PC-9 (cell line): ENCODE measurements around the gene CHCHD5. TPM values are rescaled to one million over a fixed set of nuclear protein-coding genes. Genes with fewer than 3 reads are reported as not detected.

Source experiments
- BruUV-seq: library from RNA; stranded (reverse); fragments of 400-500 nt; replicated peaks from 2 replicates; lab custom pipeline; 2021; lab: Mats Ljungman, UMichigan
- CTCF ChIA-PET: fragments of 300-600 bp; sonication (Branson Sonifier 250); formaldehyde crosslinking; loops from one replicate; lab custom pipeline; 2022; ENCODE audit warnings: antibody characterized with exemption; lab: Charles Lee
- POLR2A ChIA-PET: fragments of 300-600 bp; sonication (Branson Sonifier 250); formaldehyde crosslinking; loops from one replicate; lab custom pipeline; 2022; ENCODE audit warnings: antibody characterized with exemption; ENCODE audit not compliant: unreplicated experiment; lab: Charles Lee
- DNase-seq, 2 experiments: peaks; one replicate each; pipeline versions ENCODE4 v3.0.0 to v3.0.0-alpha.2; 2015 to 2022; ENCODE audit warnings: mixed read lengths in 1 of 2
- H2AFZ ChIP-seq: fragments of 200-600 bp; sonication (generic); 2 replicates; pipeline ENCODE4 v1.8.1; 2017; ENCODE audit warnings: antibody characterized with exemption
- H3F3A ChIP-seq: fragments of 200-600 bp; sonication (generic); 2 replicates; pipeline ENCODE4 v1.8.1; 2017; ENCODE audit warnings: antibody characterized with exemption, mild to moderate bottlenecking, low read depth; ENCODE audit not compliant: insufficient read depth
- H3K27ac ChIP-seq: fragments of 200-600 bp; sonication (generic); 2 replicates; pipeline ENCODE4 v1.6.1; 2016; ENCODE audit warnings: mixed run types
- H3K27me3 ChIP-seq: fragments of 200-600 bp; sonication (generic); 2 replicates; pipeline ENCODE4 v1.6.1; 2016; ENCODE audit warnings: low read depth, mixed run types; ENCODE audit not compliant: insufficient read depth
- H3K36me3 ChIP-seq: fragments of 200-600 bp; sonication (generic); 2 replicates; pipeline ENCODE4 v1.6.1; 2016; ENCODE audit warnings: low read depth, mixed run types
- H3K4me1 ChIP-seq: fragments of 200-600 bp; sonication (generic); replicated peaks from 2 replicates; pipeline ENCODE4 v1.6.1; 2016; ENCODE audit warnings: mixed run types; ENCODE audit not compliant: insufficient read depth
- H3K4me2 ChIP-seq: fragments of 200-600 bp; sonication (generic); 2 replicates; pipeline ENCODE4 v1.6.1; 2017; ENCODE audit warnings: mixed run types
- H3K4me3 ChIP-seq: fragments of 200-600 bp; sonication (generic); 2 replicates; pipeline ENCODE4 v1.6.1; 2016; ENCODE audit warnings: mixed run types
- H3K79me2 ChIP-seq: fragments of 200-600 bp; sonication (generic); 2 replicates; pipeline ENCODE4 v1.6.1; 2017; ENCODE audit warnings: low read depth, mixed run types
- H3K9me2 ChIP-seq: fragments of 200-600 bp; sonication (generic); 2 replicates; pipeline ENCODE4 v1.8.1; 2017; ENCODE audit warnings: mild to moderate bottlenecking; ENCODE audit not compliant: insufficient read depth
- H3K9me3 ChIP-seq: fragments of 200-600 bp; sonication (generic); 2 replicates; pipeline ENCODE4 v1.8.1; 2016; ENCODE audit warnings: low read depth; ENCODE audit not compliant: insufficient read depth
- H4K20me1 ChIP-seq: fragments of 200-600 bp; sonication (generic); 2 replicates; pipeline ENCODE4 v1.8.1; 2017; ENCODE audit not compliant: insufficient read depth
- EZH2 ChIP-seq: fragments of 200-600 bp; sonication (generic); IDR thresholded peaks from 2 replicates; pipeline ENCODE4 v1.8.0; 2017; ENCODE audit warnings: antibody characterized with exemption, low read depth
- intact Hi-C: fragments of 100-400 bp; cut with micrococcal nuclease; formaldehyde crosslinking; loops from one replicate; pipeline ENCODE4 v1.10.0; 2022; ENCODE audit not compliant: unreplicated experiment
- total RNA-seq: library from RNA; stranded (reverse); gene quantifications from 2 replicates; pipeline ENCODE4 v1.2.3, GENCODE V29; 2021
- TF ChIP-seq, protein P1 (sequence below): fragments of 200-600 bp; sonication (generic); conservative IDR thresholded peaks from 2 replicates; pipeline ENCODE4 v1.6.1; 2017; ENCODE audit warnings: mixed run types, antibody characterized with exemption, mild to moderate bottlenecking, moderate library complexity

Gene CHCHD5
- total RNA-seq, 1 experiment from 2014 or later = 38.4 TPM

DNA sequence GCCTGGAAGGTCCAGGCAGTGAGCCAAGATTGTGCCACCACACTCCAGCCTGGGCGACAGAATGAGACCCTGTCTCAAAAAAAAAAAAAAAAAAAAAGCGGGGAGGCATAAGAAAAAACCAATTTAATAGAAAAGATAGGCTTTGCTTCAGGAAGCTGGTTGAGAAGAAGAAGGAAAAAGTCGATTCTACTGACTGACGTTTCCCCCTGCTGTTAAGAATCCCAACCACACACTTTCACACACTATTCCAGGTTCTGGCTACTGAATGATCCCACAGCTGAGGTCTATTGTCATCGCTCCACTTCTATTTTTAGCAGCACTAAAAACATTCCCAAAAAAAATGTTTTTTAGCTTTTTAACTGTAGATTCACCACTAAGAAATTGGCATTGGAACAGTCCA, 6.7 kb upstream of the CHCHD5 start:
- CTCF ChIA-PET = no interaction called here
- no peak overlapping the region for H3K4me3 ChIP-seq
- H2AFZ ChIP-seq = no peak overlapping the region
- H3K36me3 ChIP-seq = peaks cover 19% of the 10 kb centered on the region; the same call in 1 of the 2 replicates
- H4K20me1 ChIP-seq = no peaks in the 10 kb centered on the region
- peaks cover 3% of the 10 kb centered on the region; the same call in 1 of the 2 replicates for H3K79me2 ChIP-seq
- H3K9me3 ChIP-seq = no peaks in the 10 kb centered on the region
- H3F3A ChIP-seq = peaks cover 42% of the 10 kb centered on the region
- BruUV-seq = no TSS peak
- POLR2A ChIA-PET = no interaction called here
- intact Hi-C loops = no loop called here
- no peaks in the 10 kb centered on the region for H3K27me3 ChIP-seq
- DNase-seq = no peak
- no peak for TF ChIP-seq EZH2
- TF ChIP-seq, protein P1, sequence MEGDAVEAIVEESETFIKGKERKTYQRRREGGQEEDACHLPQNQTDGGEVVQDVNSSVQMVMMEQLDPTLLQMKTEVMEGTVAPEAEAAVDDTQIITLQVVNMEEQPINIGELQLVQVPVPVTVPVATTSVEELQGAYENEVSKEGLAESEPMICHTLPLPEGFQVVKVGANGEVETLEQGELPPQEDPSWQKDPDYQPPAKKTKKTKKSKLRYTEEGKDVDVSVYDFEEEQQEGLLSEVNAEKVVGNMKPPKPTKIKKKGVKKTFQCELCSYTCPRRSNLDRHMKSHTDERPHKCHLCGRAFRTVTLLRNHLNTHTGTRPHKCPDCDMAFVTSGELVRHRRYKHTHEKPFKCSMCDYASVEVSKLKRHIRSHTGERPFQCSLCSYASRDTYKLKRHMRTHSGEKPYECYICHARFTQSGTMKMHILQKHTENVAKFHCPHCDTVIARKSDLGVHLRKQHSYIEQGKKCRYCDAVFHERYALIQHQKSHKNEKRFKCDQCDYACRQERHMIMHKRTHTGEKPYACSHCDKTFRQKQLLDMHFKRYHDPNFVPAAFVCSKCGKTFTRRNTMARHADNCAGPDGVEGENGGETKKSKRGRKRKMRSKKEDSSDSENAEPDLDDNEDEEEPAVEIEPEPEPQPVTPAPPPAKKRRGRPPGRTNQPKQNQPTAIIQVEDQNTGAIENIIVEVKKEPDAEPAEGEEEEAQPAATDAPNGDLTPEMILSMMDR = no peak
- no peaks in the 10 kb centered on the region for H3K9me2 ChIP-seq
- H3K27ac ChIP-seq = no peak overlapping the region
- H3K4me1 ChIP-seq = peaks cover 4% of the 10 kb centered on the region
- no peak overlapping the region for H3K4me2 ChIP-seq

DNA sequence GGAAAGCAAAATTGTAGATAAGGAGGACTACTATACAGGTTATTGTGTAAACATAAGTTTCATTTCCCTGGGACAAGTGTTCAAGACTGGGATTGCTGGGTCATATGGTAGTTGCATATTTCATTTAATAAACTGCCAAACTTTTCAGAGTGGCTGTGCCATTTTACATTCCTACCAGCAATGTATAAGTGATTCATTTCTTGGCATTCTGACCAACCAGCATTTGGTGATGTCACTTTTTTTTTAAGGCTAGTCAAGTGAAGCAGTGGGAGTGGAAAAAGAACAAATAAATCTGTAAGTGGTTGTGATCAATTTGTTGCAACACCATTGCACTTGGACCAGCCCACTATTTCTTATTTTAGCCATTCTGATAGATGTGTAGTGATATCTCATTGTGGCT, 5.2 kb upstream of the CHCHD5 start:
- DNase-seq = peak in 1 of 2 experiments; percentile 77
- no peaks in the 10 kb centered on the region for H4K20me1 ChIP-seq
- no peak for TF ChIP-seq EZH2
- TF ChIP-seq, protein P1 = no peak
- H3F3A ChIP-seq = peaks cover 57% of the 10 kb centered on the region
- BruUV-seq = no TSS peak
- ChIA-PET POLR2A (no interaction called here), CTCF (no interaction called here)
- H3K79me2 ChIP-seq = peaks cover 15% of the 10 kb centered on the region; the same call in 1 of the 2 replicates
- intact Hi-C loops = no loop called here
- H3K9me2 ChIP-seq = no peaks in the 10 kb centered on the region
- no peaks in the 10 kb centered on the region for H3K9me3 ChIP-seq
- H2AFZ ChIP-seq = no peak overlapping the region
- H3K4me3 ChIP-seq = no peak overlapping the region
- peaks cover 12% of the 10 kb centered on the region; the same call in 1 of the 2 replicates for H3K36me3 ChIP-seq
- H3K4me1 ChIP-seq = peaks cover 13% of the 10 kb centered on the region
- 0 out of 2 replicates have a peak overlapping the region, but pooled peaks have one; percentile 13 for H3K27ac ChIP-seq
- H3K4me2 ChIP-seq = no peak overlapping the region
- no peaks in the 10 kb centered on the region for H3K27me3 ChIP-seq

DNA sequence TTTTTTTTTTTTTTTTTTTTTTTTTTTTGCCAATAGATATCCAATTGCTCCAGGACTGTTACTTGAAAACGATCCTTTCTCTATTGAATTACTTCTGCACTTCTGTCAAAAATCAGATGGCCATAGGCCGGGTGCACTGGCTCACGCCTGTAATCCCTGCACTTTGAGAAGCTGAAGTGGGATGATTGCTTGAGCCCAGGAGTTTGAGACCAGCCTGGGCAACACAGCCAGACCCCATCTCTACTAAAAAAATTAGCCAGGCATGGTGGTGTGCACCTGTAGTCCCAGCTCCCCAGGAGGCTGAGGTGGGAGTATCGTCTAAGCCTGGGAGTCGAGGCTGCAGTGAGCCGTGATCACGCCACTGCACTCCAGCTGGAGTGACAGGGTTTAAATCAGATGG, 4.3 kb upstream of the CHCHD5 start:
- H3K9me2 ChIP-seq = no peaks in the 10 kb centered on the region
- DNase-seq = no peak
- peaks cover 16% of the 10 kb centered on the region for H3K4me1 ChIP-seq
- no TSS peak for BruUV-seq
- TF ChIP-seq, protein P1 = no peak
- no peak for TF ChIP-seq EZH2
- ChIA-PET CTCF (no interaction called here), POLR2A (no interaction called here)
- H3K79me2 ChIP-seq = peaks cover 18% of the 10 kb centered on the region; the same call in 1 of the 2 replicates
- H3K27ac ChIP-seq = no peak overlapping the region
- no peak overlapping the region for H2AFZ ChIP-seq
- no peaks in the 10 kb centered on the region for H4K20me1 ChIP-seq
- H3K27me3 ChIP-seq = no peaks in the 10 kb centered on the region
- intact Hi-C loops = loop anchor here (5.0 kb wide), 1 partner anchor 693 kb away; no protein-coding TSS in a partner anchor
- H3F3A ChIP-seq = peaks cover 60% of the 10 kb centered on the region
- no peak overlapping the region for H3K4me2 ChIP-seq
- H3K36me3 ChIP-seq = peaks cover 12% of the 10 kb centered on the region; the same call in 1 of the 2 replicates
- H3K4me3 ChIP-seq = no peak overlapping the region
- no peaks in the 10 kb centered on the region for H3K9me3 ChIP-seq
